ENCODE measurements around the gene KLRF1.

- TF ChIP-seq CTCF (IDR thresholded peaks at IDR 0.05) (no peak), EP300 (IDR thresholded peaks at IDR 0.05) (no peak), POLR2A (IDR thresholded peaks at IDR 0.05) (no peak), POLR2AphosphoS5 (IDR thresholded peaks at IDR 0.05) (no peak)
Measured at GRCh38 chr12:9856151-9856550, 28.9 kb downstream of the KLRF1 start.

Data from gastroesophageal sphincter (tissue), 3 donors.